ENCODE data around the gene CCDC110.

DNA sequence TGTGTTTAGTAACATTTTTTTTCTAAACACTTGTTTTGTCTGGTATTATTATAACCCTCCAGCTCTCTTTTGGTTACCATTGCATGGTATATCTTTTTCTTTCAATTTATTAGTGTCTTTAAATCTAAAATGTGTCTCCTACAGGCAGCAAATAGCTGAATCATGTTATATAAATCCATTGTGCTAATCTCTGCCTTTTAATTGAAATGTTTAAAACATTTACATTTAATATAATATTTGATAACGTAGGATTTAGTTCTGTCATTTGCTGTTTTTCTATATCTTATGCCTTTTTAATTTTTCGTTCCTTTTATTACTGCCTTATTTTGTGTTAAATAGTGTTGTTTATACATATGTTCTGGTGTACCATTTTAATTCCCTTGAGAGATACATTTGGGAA is 17.1 kb upstream of the CCDC110 start:
- TF ChIP-seq, protein P1, sequence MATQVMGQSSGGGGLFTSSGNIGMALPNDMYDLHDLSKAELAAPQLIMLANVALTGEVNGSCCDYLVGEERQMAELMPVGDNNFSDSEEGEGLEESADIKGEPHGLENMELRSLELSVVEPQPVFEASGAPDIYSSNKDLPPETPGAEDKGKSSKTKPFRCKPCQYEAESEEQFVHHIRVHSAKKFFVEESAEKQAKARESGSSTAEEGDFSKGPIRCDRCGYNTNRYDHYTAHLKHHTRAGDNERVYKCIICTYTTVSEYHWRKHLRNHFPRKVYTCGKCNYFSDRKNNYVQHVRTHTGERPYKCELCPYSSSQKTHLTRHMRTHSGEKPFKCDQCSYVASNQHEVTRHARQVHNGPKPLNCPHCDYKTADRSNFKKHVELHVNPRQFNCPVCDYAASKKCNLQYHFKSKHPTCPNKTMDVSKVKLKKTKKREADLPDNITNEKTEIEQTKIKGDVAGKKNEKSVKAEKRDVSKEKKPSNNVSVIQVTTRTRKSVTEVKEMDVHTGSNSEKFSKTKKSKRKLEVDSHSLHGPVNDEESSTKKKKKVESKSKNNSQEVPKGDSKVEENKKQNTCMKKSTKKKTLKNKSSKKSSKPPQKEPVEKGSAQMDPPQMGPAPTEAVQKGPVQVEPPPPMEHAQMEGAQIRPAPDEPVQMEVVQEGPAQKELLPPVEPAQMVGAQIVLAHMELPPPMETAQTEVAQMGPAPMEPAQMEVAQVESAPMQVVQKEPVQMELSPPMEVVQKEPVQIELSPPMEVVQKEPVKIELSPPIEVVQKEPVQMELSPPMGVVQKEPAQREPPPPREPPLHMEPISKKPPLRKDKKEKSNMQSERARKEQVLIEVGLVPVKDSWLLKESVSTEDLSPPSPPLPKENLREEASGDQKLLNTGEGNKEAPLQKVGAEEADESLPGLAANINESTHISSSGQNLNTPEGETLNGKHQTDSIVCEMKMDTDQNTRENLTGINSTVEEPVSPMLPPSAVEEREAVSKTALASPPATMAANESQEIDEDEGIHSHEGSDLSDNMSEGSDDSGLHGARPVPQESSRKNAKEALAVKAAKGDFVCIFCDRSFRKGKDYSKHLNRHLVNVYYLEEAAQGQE (IDR thresholded peaks at IDR 0.05), result no peak
- TF ChIP-seq, protein P2, sequence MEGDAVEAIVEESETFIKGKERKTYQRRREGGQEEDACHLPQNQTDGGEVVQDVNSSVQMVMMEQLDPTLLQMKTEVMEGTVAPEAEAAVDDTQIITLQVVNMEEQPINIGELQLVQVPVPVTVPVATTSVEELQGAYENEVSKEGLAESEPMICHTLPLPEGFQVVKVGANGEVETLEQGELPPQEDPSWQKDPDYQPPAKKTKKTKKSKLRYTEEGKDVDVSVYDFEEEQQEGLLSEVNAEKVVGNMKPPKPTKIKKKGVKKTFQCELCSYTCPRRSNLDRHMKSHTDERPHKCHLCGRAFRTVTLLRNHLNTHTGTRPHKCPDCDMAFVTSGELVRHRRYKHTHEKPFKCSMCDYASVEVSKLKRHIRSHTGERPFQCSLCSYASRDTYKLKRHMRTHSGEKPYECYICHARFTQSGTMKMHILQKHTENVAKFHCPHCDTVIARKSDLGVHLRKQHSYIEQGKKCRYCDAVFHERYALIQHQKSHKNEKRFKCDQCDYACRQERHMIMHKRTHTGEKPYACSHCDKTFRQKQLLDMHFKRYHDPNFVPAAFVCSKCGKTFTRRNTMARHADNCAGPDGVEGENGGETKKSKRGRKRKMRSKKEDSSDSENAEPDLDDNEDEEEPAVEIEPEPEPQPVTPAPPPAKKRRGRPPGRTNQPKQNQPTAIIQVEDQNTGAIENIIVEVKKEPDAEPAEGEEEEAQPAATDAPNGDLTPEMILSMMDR (IDR thresholded peaks at IDR 0.05), result no peak
- TF ChIP-seq CHD4 (IDR thresholded peaks at IDR 0.05; ENCODE audit: borderline replicate concordance), result no peak
- no peak for TF ChIP-seq MAX (IDR thresholded peaks at IDR 0.05)
- TF ChIP-seq RAD21 (conservative IDR thresholded peaks at IDR 0.05 in 1 of 2, IDR thresholded peaks at IDR 0.05 in 1 of 2), result no peak
- no peak for TF ChIP-seq CEBPB (IDR thresholded peaks at IDR 0.05)
- TF ChIP-seq POLR2A (IDR thresholded peaks at IDR 0.05; ENCODE audit: low read length), result no peak
- no peak for TF ChIP-seq NPAS2 (CRISPR knock-in tag; IDR thresholded peaks at IDR 0.05; ENCODE audit: borderline replicate concordance)
- no peak for TF ChIP-seq EP300 (IDR thresholded peaks at IDR 0.05)
- no peak for TF ChIP-seq ZC3H11A (IDR thresholded peaks at IDR 0.05)
